Pons (tissue), 1 donor: ENCODE measurements around the gene MYL7.
"Not testable (repeated sequence)": the region's sequence is repeated elsewhere in the genome, so short reads cannot be mapped to it uniquely, and the experiment has no call there.

Source experiments
- DNase-seq: peaks from one replicate; pipeline ENCODE4 v3.0.0-alpha.2; 2016; ENCODE audit warnings: low spot score

Gene MYL7

GRCh38 chr7:44141221-44141850 lies at the start of gene MYL7:
Gene MYL7, minus strand, starts transcription at chr7:44141332. Its CDS starts 27 bp downstream, at chr7:44141305.
- no peak for DNase-seq

GRCh38 chr7:44189993-44190872 lies 49.1 kb upstream of the MYL7 start:
- DNase-seq = no peak

- DNase-seq = no peak
Observed at GRCh38 chr7:44189286-44189992, 48.3 kb upstream of the MYL7 start, which contains the start of gene GCK. Gene GCK, minus strand, starts transcription at chr7:44189439. Its CDS starts 486 bp downstream, at chr7:44188953.

- DNase-seq = no peak
Observed at GRCh38 chr7:44188480-44189225, 47.5 kb upstream of the MYL7 start.

GRCh38 chr7:44187636-44188416 lies 46.7 kb upstream of the MYL7 start:
- DNase-seq = no peak

- DNase-seq = no peak
Observed at GRCh38 chr7:44186736-44187135, 45.6 kb upstream of the MYL7 start.

- DNase-seq = no peak
Observed at GRCh38 chr7:44185729-44186128, 44.6 kb upstream of the MYL7 start.

GRCh38 chr7:44184873-44185446 lies 43.8 kb upstream of the MYL7 start:
- DNase-seq = no peak

GRCh38 chr7:44184206-44184872 lies 43.2 kb upstream of the MYL7 start:
- no peak for DNase-seq

- peak; percentile 26 for DNase-seq
Observed at GRCh38 chr7:44183386-44183785, 42.3 kb upstream of the MYL7 start.

- no peak for DNase-seq
Observed at GRCh38 chr7:44182827-44183226, 41.7 kb upstream of the MYL7 start.

GRCh38 chr7:44180631-44181030 lies 39.5 kb upstream of the MYL7 start:
- DNase-seq = no peak

- DNase-seq = peak; percentile 16
Observed at GRCh38 chr7:44177570-44178131, 36.5 kb upstream of the MYL7 start.

GRCh38 chr7:44176486-44176885 lies 35.4 kb upstream of the MYL7 start:
- DNase-seq = no peak

- DNase-seq = no peak
Observed at GRCh38 chr7:44175730-44176129, 34.6 kb upstream of the MYL7 start.

- DNase-seq = not testable (repeated sequence)
Observed at GRCh38 chr7:44174694-44174948, 33.5 kb upstream of the MYL7 start.

GRCh38 chr7:44173911-44174693 lies 33.0 kb upstream of the MYL7 start:
- DNase-seq = no peak

GRCh38 chr7:44172803-44173424 lies 31.8 kb upstream of the MYL7 start:
- no peak for DNase-seq

- no peak for DNase-seq
Observed at GRCh38 chr7:44172352-44172751, 31.2 kb upstream of the MYL7 start.
